Measurements from ENCODE around the gene VANGL2.
A peak's percentile ranks its signal among the peaks of the same experiment; 100 is the strongest.

Gene VANGL2

GRCh38 chr1:160428655-160429054 is 28.3 kb downstream of the VANGL2 start:
- DNase-seq (ENCODE audit: low spot score), result peak; percentile 74

GRCh38 chr1:160429125-160429561 is 28.8 kb downstream of the VANGL2 start:
- DNase-seq (ENCODE audit: low spot score), result no peak

- no peak for DNase-seq (ENCODE audit: low spot score)
These were observed 29.6 kb downstream of the VANGL2 start for GRCh38 chr1:160429702-160430535.

GRCh38 chr1:160431006-160431405 is 30.6 kb downstream of the VANGL2 start:
- no peak for DNase-seq (ENCODE audit: low spot score)

GRCh38 chr1:160431571-160431970 is 31.2 kb downstream of the VANGL2 start:
- DNase-seq (ENCODE audit: low spot score), result no peak

GRCh38 chr1:160432371-160432786 is 32.0 kb downstream of the VANGL2 start:
- peak; percentile 61 for DNase-seq (ENCODE audit: low spot score)

- no peak for DNase-seq (ENCODE audit: low spot score)
These were observed 36.6 kb downstream of the VANGL2 start for GRCh38 chr1:160436966-160437365.

GRCh38 chr1:160437432-160438316 is 37.3 kb downstream of the VANGL2 start:
- DNase-seq (ENCODE audit: low spot score), result peak; percentile 40

GRCh38 chr1:160438317-160438918 is 38.1 kb downstream of the VANGL2 start:
- DNase-seq (ENCODE audit: low spot score), result no peak

GRCh38 chr1:160438935-160439334 is 38.6 kb downstream of the VANGL2 start:
- no peak for DNase-seq (ENCODE audit: low spot score)

- DNase-seq (ENCODE audit: low spot score), result no peak
These were observed 39.4 kb downstream of the VANGL2 start for GRCh38 chr1:160439718-160440117.

- no peak for DNase-seq (ENCODE audit: low spot score)
These were observed 46.7 kb downstream of the VANGL2 start for GRCh38 chr1:160446945-160447600.

GRCh38 chr1:160449494-160449893 is 49.1 kb downstream of the VANGL2 start:
- no peak for DNase-seq (ENCODE audit: low spot score)

- DNase-seq (ENCODE audit: low spot score), result no peak
These were observed 50.9 kb downstream of the VANGL2 start for GRCh38 chr1:160451119-160451858.

GRCh38 chr1:160451859-160452232 is 51.5 kb downstream of the VANGL2 start:
- DNase-seq (ENCODE audit: low spot score), result no peak

- no peak for DNase-seq (ENCODE audit: low spot score)
These were observed 53.1 kb downstream of the VANGL2 start for GRCh38 chr1:160453443-160453842.

GRCh38 chr1:160454371-160455152 is 54.2 kb downstream of the VANGL2 start:
- DNase-seq (ENCODE audit: low spot score), result no peak

- no peak for DNase-seq (ENCODE audit: low spot score)
These were observed 54.8 kb downstream of the VANGL2 start for GRCh38 chr1:160455153-160455517.

- DNase-seq (ENCODE audit: low spot score), result no peak
These were observed 58.7 kb downstream of the VANGL2 start for GRCh38 chr1:160459056-160459455.

GRCh38 chr1:160459687-160460086 is 59.3 kb downstream of the VANGL2 start:
- no peak for DNase-seq (ENCODE audit: low spot score)

Measured in LoVo (cell line).